Measurements from ENCODE around the gene ATP2C2. TPM values are rescaled to one million over a fixed set of nuclear protein-coding genes. Genes with fewer than 3 reads are reported as not detected.
A peak's percentile ranks its signal among the peaks of the same experiment; 100 is the strongest.

ATP2C2 gene
- total and polyA plus RNA-seq, 9 of the 15 experiments (the other 6 are each of a cell fraction or from before 2014, with no cell fraction given), result 0.75 TPM; not detected in 8

GRCh38 chr16:84504420-84505248 lies 136.3 kb downstream of the ATP2C2 start, which contains the start of gene MEAK7 (continued):
- TF ChIP-seq TGIF2 (CRISPR knock-in tag; IDR thresholded peaks at IDR 0.05), result no peak
- no peak for TF ChIP-seq HOMEZ (CRISPR knock-in tag; IDR thresholded peaks at IDR 0.05)
- no peak for TF ChIP-seq AFF1 (IDR thresholded peaks at IDR 0.05; ENCODE audit: low read depth in 1 of 2, partially characterized antibody in 2 of 2)
- no peak for TF ChIP-seq EHMT2 (IDR thresholded peaks at IDR 0.05)
- no peak for TF ChIP-seq CHAMP1 (IDR thresholded peaks at IDR 0.05)
- no peak for TF ChIP-seq ZNF277 (CRISPR knock-in tag; IDR thresholded peaks at IDR 0.05; ENCODE audit: borderline replicate concordance)
- TF ChIP-seq HMGXB4 (CRISPR knock-in tag; IDR thresholded peaks at IDR 0.05), result no peak
- TF ChIP-seq NKRF (IDR thresholded peaks at IDR 0.05; ENCODE audit: borderline replicate concordance), result peak; percentile 79
- no peak for TF ChIP-seq ZNF280A (IDR thresholded peaks at IDR 0.05; ENCODE audit: low read depth, partially characterized antibody)

Measured in K562 (cell line).